M059J (cell line): Measurements from ENCODE around the gene ZNF337. TPM values are rescaled to one million over a fixed set of nuclear protein-coding genes. Genes with fewer than 3 reads are reported as not detected.
A peak's percentile ranks its signal among the peaks of the same experiment; 100 is the strongest.

Source experiments
- DNase-seq: peaks from one replicate; pipeline ENCODE4 v3.0.0-alpha.2; 2012; ENCODE audit warnings: low read depth
- total RNA-seq: library from RNA; depleted of rRNA; stranded (reverse); fragments of >200 nt; shearing (Covaris generic); gene quantifications from 2 replicates; pipeline ENCODE4 v1.2.3, GENCODE V29; 2014; rRNA removed

Gene ZNF337
- total RNA-seq, 1 experiment from 2014 or later, result 12.5 TPM

DNA sequence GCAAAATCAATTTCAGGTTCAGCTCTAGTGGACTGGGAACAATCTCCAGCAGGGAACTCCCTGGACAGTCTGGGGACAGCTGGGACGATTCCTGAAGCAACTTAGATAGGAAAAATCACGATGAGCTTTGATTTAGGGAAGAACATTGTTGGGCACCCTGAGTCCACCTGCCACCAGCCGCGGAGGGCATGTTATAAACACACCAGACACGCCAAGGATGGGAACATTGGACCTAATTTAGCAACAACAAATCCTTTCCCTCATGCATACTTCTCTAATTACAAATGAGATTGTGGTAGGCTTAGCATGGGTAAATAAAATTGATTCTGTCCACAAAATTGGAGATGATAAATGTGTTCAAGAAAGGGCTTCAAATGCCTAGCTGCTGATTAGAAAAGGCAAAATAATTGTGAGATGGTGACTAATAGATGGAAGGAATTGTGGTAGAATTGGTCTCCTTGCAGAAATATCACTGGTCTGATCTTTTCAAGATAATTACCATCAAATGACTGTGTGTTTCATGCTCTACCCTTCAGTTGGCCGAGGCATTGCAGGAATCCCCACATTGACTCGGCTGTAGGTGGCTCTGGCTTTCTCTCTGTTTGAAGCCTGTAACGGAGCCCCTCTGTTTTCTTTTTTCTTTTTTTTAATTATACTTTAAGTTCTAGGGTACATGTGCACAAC is 66.7 kb downstream of the ZNF337 start:
- peak; percentile 46 for DNase-seq

DNA sequence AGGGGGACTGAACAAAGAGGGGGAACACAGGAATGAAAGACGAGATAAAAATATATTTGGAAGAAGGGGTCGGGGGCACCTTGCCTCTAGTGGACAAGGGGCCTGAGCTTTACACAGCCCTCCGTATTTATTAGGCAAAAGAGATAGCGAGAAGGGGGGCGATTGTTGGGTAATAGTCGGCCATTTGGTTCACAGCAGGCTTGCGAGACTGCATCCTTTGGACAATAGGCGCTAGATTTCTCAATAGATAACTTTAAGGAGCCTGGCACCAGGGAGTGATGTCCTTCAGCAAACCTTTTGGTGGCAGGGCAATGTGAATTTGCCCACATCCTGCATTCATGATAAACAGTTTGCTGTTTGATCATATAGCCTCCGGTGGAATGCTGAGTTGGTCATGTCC is 69.9 kb downstream of the ZNF337 start:
- DNase-seq, result peak; percentile 6

DNA sequence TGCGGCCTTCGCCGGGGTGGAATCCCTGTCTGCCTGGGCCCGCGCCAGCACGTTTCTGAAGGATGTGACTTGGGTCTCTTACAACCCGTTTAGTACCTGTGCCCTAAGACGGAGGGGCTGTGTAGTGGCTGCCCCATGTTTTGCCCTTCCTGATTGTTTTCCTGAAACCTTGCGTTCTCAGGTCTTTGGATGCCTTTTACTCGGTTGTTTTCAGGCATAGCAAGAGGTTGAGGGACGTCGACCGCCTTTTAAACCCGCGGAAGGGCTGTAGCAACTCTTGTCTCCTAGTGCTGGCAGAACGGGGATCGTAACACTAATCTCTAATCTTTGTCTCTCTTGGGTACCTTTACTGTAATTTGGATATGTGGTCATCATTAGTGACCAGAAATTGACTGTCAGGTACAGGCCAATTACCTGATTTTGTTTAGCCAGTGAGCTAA is 72.1 kb downstream of the ZNF337 start:
- DNase-seq, result no peak

Other genes starting within 250 kb of the ZNF337 start
- 5.1 and 9.6 TPM in 2 replicates for gene NINL, start 111.3 kb downstream of the ZNF337 start, total RNA-seq
- gene NANP, start 72.8 kb downstream of the ZNF337 start, total RNA-seq, result 13.3 and 13.5 TPM in 2 replicates